Panc1 (cell line): ENCODE data around the gene MACROD1. TPM values are rescaled to one million over a fixed set of nuclear protein-coding genes. Genes with fewer than 3 reads are reported as not detected.
A peak's percentile ranks its signal among the peaks of the same experiment; 100 is the strongest.

Experiments used
- ATAC-seq: fragments of 200-7000 bp; cut with Tn5 transposase; 2 replicates; pipeline ENCODE4 v1.9.1; 2020; ENCODE audit warnings: mild to moderate bottlenecking, moderate library complexity
- BruUV-seq: library from RNA; stranded (reverse); fragments of 400-500 nt; replicated peaks from 2 replicates; lab custom pipeline; 2021; lab: Mats Ljungman, UMichigan
- CTCF ChIA-PET: fragments of 300-600 bp; sonication (Branson Sonifier 250); formaldehyde crosslinking; loops from one replicate; lab custom pipeline; 2022; ENCODE audit warnings: antibody characterized with exemption; lab: Charles Lee
- POLR2A ChIA-PET: fragments of 300-600 bp; sonication (Branson Sonifier 250); formaldehyde crosslinking; loops from one replicate; lab custom pipeline; 2022; ENCODE audit warnings: antibody characterized with exemption; lab: Charles Lee
- DNase-seq: peaks from one replicate; pipeline ENCODE4 v3.0.0-alpha.2; 2010; ENCODE audit warnings: low read depth, low spot score
- H3K27ac ChIP-seq: 2 replicates; pipeline ENCODE4 v1.5.1; 2011; ENCODE audit warnings: mild to moderate bottlenecking, low read length, inconsistent platforms
- H3K27me3 ChIP-seq: fragments of 200-500 bp; sonication (Bioruptor generic); 2 replicates; pipeline ENCODE4 v1.6.0; 2014; ENCODE audit warnings: low read length, inconsistent platforms; ENCODE audit not compliant: control insufficient read depth, insufficient read depth
- H3K36me3 ChIP-seq: fragments of 200-500 bp; sonication (Bioruptor generic); 2 replicates; pipeline ENCODE4 v1.5.1; 2014; ENCODE audit warnings: inconsistent platforms, mild to moderate bottlenecking, low read length, moderate library complexity; ENCODE audit not compliant: control insufficient read depth, insufficient read depth
- H3K4me1 ChIP-seq: 2 replicates; pipeline ENCODE4 v1.5.1; 2011; ENCODE audit warnings: inconsistent platforms, mild to moderate bottlenecking, low read length, moderate library complexity; ENCODE audit not compliant: control insufficient read depth, insufficient read depth
- H3K4me3 ChIP-seq, 2 experiments: 2 replicates each; pipeline ENCODE4 v1.5.1; 2011 to 2012; ENCODE audit warnings: low read depth in 2 of 2, low read length in 2 of 2, mild to moderate bottlenecking in 2 of 2, inconsistent platforms in 1 of 2, moderate library complexity in 1 of 2
- H3K9me3 ChIP-seq: fragments of 200-500 bp; sonication (Bioruptor generic); 2 replicates; pipeline ENCODE4 v1.5.1; 2014; ENCODE audit warnings: low read depth, mild to moderate bottlenecking, inconsistent platforms, low read length, moderate library complexity; ENCODE audit not compliant: control insufficient read depth, insufficient read depth
- POLR2AphosphoS5 ChIP-seq: IDR thresholded peaks from 2 replicates; pipeline ENCODE4 v1.6.1; 2012; ENCODE audit warnings: mild to moderate bottlenecking, low read depth, low read length, moderate library complexity
- REST ChIP-seq, 2 experiments: IDR thresholded peaks; 2 replicates each; pipeline ENCODE4 v1.6.1; 2011 to 2012; ENCODE audit warnings: low read depth in 2 of 2, control low read depth in 1 of 2, low read length in 1 of 2, mild to moderate bottlenecking in 1 of 2, moderate library complexity in 1 of 2; ENCODE audit not compliant: insufficient read depth in 1 of 2
- SIN3A ChIP-seq: IDR thresholded peaks from 2 replicates; pipeline ENCODE4 v1.6.1; 2012; ENCODE audit warnings: low read depth, mild to moderate bottlenecking, low read length, moderate library complexity, borderline replicate concordance; ENCODE audit not compliant: insufficient read depth
- TCF7L2 ChIP-seq: IDR thresholded peaks from 2 replicates; pipeline ENCODE4 v1.6.1; 2011; ENCODE audit warnings: mild to moderate bottlenecking, low read depth, low read length, inconsistent platforms
- in situ Hi-C: cut with HindIII; loops from 2 replicates; pipeline ENCODE4 v1.10.0; 2016; ENCODE audit warnings: low sequenced_read_pairs, low pct_unique_long_range_greater_than_20kb
- intact Hi-C: fragments of 100-400 bp; cut with micrococcal nuclease; formaldehyde crosslinking; loops from one replicate; pipeline ENCODE4 v1.10.0; 2022; ENCODE audit not compliant: unreplicated experiment
- total RNA-seq: library from RNA; stranded (reverse); gene quantifications from one replicate; pipeline ENCODE4 v1.2.1, GENCODE V29; 2021; ENCODE audit not compliant: unreplicated experiment
- TF ChIP-seq, protein P1 (sequence below): fragments of 450-650 bp; IDR thresholded peaks from 2 replicates; pipeline ENCODE4 v1.5.1; 2017; ENCODE audit warnings: mild to moderate bottlenecking

Gene MACROD1
- total RNA-seq, 1 experiment from 2014 or later: 16.8 TPM

DNA sequence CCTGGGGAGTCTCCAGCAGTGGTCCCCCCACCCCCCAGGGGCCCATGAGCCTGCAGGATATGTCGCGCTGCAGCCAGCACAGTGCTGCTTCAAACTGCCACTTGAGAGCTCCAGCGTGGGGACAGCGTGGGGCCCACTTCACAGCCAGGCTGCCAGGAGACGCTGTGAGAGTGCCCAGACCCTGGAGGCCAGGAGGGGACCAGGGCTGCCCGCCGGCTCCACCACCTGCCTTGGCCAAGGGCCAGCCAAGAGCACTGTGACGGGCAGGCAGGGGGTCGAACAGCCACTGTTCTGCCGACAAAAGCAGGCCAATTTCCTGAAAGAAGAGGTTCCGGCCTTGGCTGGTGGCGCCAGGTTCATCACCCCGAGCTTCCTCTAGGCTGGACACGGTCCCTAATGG lies 70.0 kb downstream of the MACROD1 start:
- BruUV-seq: no TSS peak
- Histone ChIP-seq H3K9me3 (no peaks in the 10 kb centered on the region), H3K27ac (peak overlapping the region; percentile 36; the same call in 1 of the 2 replicates), H3K27me3 (no peaks in the 10 kb centered on the region), H3K4me3 (no peak overlapping the region), H3K4me1 (peaks cover 50% of the 10 kb centered on the region), H3K36me3 (no peaks in the 10 kb centered on the region)
- POLR2A ChIA-PET: no interaction called here
- DNase-seq: no peak
- in situ Hi-C loops (no loop called here), intact Hi-C loops (no loop called here)
- CTCF ChIA-PET: interaction anchor here (0.7 kb wide), 1 partner anchor 56 kb away, joined by 5 read pairs; no protein-coding TSS in a partner anchor
- ATAC-seq: no peak
- TF ChIP-seq REST (IDR thresholded peaks at IDR 0.05; ENCODE audit: insufficient read depth in 1 of 2, low read depth in 2 of 2, low read length in 1 of 2) (no peak), TCF7L2 (no peak)

DNA sequence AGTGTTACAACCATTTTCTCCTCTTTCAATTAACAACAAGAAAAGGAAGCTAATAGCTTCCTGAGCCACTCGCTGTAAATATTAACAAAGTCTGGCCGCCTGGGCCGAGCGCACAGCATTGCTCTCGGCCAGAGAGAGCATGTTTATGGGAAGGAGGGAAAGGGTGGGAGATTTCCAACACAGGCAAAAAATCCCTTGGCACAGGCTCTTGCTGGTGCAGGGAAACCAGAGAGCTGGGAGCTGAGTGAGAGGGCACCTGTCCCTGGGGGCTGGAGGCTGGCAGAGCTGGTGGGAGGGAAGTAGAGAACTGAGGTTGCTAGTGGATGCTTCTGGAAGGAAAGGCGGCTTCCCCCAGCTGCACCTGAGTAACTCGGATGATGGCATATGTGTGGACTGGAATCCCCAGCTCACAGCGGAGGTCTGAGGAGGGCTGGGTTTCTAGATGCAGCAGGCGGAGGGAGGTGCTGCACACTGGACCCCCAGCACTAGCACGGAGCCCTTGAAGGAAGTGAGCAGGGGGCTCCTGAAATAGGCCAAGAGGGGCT lies 70.6 kb downstream of the MACROD1 start:
- Histone ChIP-seq H3K36me3 (no peaks in the 10 kb centered on the region), H3K4me3 (no peak overlapping the region), H3K4me1 (peaks cover 56% of the 10 kb centered on the region), H3K27ac (peak overlapping the region; percentile 89), H3K27me3 (no peaks in the 10 kb centered on the region), H3K9me3 (no peaks in the 10 kb centered on the region)
- CTCF ChIA-PET: no interaction called here
- TF ChIP-seq SIN3A (no peak), REST (IDR thresholded peaks at IDR 0.05; ENCODE audit: insufficient read depth in 1 of 2, low read depth in 2 of 2, low read length in 1 of 2) (no peak), POLR2AphosphoS5 (no peak), TCF7L2 (no peak)
- TF ChIP-seq, protein P1, sequence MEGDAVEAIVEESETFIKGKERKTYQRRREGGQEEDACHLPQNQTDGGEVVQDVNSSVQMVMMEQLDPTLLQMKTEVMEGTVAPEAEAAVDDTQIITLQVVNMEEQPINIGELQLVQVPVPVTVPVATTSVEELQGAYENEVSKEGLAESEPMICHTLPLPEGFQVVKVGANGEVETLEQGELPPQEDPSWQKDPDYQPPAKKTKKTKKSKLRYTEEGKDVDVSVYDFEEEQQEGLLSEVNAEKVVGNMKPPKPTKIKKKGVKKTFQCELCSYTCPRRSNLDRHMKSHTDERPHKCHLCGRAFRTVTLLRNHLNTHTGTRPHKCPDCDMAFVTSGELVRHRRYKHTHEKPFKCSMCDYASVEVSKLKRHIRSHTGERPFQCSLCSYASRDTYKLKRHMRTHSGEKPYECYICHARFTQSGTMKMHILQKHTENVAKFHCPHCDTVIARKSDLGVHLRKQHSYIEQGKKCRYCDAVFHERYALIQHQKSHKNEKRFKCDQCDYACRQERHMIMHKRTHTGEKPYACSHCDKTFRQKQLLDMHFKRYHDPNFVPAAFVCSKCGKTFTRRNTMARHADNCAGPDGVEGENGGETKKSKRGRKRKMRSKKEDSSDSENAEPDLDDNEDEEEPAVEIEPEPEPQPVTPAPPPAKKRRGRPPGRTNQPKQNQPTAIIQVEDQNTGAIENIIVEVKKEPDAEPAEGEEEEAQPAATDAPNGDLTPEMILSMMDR: no peak
- POLR2A ChIA-PET: no interaction called here
- intact Hi-C loops: no loop called here
- in situ Hi-C loops: no loop called here
- DNase-seq (no peak), ATAC-seq (no peak)
- no TSS peak for BruUV-seq
